Endothelial cell of umbilical vein (primary cell): ENCODE data around the gene CCDC159.

Experiments used
- EZH2 ChIP-seq: IDR thresholded peaks from 2 replicates; pipeline ENCODE4 v1.6.1; 2012; ENCODE audit warnings: borderline replicate concordance, low read depth, mild to moderate bottlenecking, moderate library complexity, low read length, inconsistent platforms; ENCODE audit not compliant: severe bottlenecking
- FOS ChIP-seq: IDR thresholded peaks from 2 replicates; pipeline ENCODE4 v1.6.1; 2011; ENCODE audit warnings: mild to moderate bottlenecking, low read length, moderate library complexity, borderline replicate concordance; ENCODE audit not compliant: insufficient read depth
- GATA2 ChIP-seq: IDR thresholded peaks from 2 replicates; pipeline ENCODE4 v1.7.0; 2011; ENCODE audit warnings: low read depth, mild to moderate bottlenecking, moderate library complexity, mixed read lengths, low read length; ENCODE audit not compliant: insufficient read length, insufficient read depth
- JUN ChIP-seq: IDR thresholded peaks from 2 replicates; pipeline ENCODE4 v1.6.1; 2011; ENCODE audit warnings: borderline replicate concordance, low read depth; ENCODE audit not compliant: insufficient read length, insufficient read depth
- MYC ChIP-seq: IDR thresholded peaks from one replicate; pipeline ENCODE4 v1.6.1; 2011; ENCODE audit warnings: mild to moderate bottlenecking, low read depth, low read length
- POLR2A ChIP-seq: IDR thresholded peaks from 2 replicates; pipeline ENCODE4 v1.6.1; 2012; ENCODE audit warnings: low read depth, mild to moderate bottlenecking, control low read depth, low read length
- POLR2AphosphoS5 ChIP-seq: IDR thresholded peaks from 2 replicates; pipeline ENCODE4 v1.6.1; 2012; ENCODE audit warnings: low read depth, mild to moderate bottlenecking, control low read depth, low read length, moderate library complexity; ENCODE audit not compliant: insufficient read depth
- TF ChIP-seq, protein P1 (sequence below), 2 donors: IDR thresholded peaks; 1 replicate in 1 of 2; 2 replicates in 1 of 2; pipeline ENCODE4 v1.5.1; 2011; ENCODE audit warnings: low read length in 2 of 2, mild to moderate bottlenecking in 2 of 2, moderate library complexity in 2 of 2, control low read depth in 1 of 2, inconsistent platforms in 1 of 2, low read depth in 1 of 2; ENCODE audit not compliant: insufficient read depth in 1 of 2; ENCODE audit errors: extremely low read depth in 1 of 2
- TF ChIP-seq, protein P2 (sequence below): IDR thresholded peaks from 2 replicates; pipeline ENCODE4 v1.6.1; 2011; ENCODE audit not compliant: insufficient read depth, insufficient read length

DNA sequence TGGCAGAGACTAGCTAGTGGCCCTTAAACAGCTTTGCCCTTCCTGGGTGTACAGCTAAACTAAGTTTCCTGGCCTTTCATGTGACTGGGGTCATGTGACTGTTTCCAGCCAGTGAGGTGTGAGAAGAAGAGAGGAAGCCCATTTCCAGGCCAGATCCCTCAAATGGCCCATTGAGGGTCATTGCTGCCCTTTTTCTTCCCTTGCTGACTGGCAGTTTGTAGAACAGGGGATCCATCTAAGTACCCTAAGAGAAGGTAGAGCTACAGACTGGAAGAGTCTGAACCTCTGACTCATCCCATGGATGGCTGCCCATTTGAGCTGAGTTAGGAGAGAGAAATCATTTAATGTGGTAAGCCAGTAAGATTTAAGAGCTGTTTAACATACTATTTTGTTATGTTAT is 30.9 kb downstream of the CCDC159 start:
- TF ChIP-seq, protein P1, sequence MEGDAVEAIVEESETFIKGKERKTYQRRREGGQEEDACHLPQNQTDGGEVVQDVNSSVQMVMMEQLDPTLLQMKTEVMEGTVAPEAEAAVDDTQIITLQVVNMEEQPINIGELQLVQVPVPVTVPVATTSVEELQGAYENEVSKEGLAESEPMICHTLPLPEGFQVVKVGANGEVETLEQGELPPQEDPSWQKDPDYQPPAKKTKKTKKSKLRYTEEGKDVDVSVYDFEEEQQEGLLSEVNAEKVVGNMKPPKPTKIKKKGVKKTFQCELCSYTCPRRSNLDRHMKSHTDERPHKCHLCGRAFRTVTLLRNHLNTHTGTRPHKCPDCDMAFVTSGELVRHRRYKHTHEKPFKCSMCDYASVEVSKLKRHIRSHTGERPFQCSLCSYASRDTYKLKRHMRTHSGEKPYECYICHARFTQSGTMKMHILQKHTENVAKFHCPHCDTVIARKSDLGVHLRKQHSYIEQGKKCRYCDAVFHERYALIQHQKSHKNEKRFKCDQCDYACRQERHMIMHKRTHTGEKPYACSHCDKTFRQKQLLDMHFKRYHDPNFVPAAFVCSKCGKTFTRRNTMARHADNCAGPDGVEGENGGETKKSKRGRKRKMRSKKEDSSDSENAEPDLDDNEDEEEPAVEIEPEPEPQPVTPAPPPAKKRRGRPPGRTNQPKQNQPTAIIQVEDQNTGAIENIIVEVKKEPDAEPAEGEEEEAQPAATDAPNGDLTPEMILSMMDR (IDR thresholded peaks at IDR 0.05; ENCODE audit: extremely low read depth in 1 of 2, insufficient read depth in 1 of 2, low read depth in 1 of 2, low read length in 2 of 2), result no peak
- TF ChIP-seq POLR2A (no peak), GATA2 (no peak), EZH2 (no peak), MYC (no peak), POLR2AphosphoS5 (no peak), JUN (peak; percentile 20), FOS (peak; percentile 66)
- TF ChIP-seq, protein P2, sequence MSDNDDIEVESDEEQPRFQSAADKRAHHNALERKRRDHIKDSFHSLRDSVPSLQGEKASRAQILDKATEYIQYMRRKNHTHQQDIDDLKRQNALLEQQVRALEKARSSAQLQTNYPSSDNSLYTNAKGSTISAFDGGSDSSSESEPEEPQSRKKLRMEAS, result no peak
